Activated naive CD4-positive, alpha-beta T cell treated with anti-CD3 and anti-CD28 coated beads, Interleukin-2, amount 50 U/mL, for 24 hours (primary cell): ENCODE results near the gene RECK.

Source experiments
- H3K27ac Mint-ChIP-seq: one replicate; pipeline ENCODE4 v1.8.0; 2021; ENCODE audit warnings: mild to moderate bottlenecking, mixed read lengths
- H3K27me3 Mint-ChIP-seq: one replicate; pipeline ENCODE4 v1.8.0; 2021; ENCODE audit warnings: mixed read lengths
- H3K36me3 Mint-ChIP-seq: one replicate; pipeline ENCODE4 v1.8.0; 2021; ENCODE audit warnings: mixed read lengths
- H3K4me1 Mint-ChIP-seq: one replicate; pipeline ENCODE4 v1.8.0; 2021; ENCODE audit warnings: mixed read lengths
- H3K4me3 Mint-ChIP-seq: one replicate; pipeline ENCODE4 v1.8.0; 2021; ENCODE audit warnings: mild to moderate bottlenecking, mixed read lengths
- H3K9me3 Mint-ChIP-seq: one replicate; pipeline ENCODE4 v1.8.0; 2021; ENCODE audit warnings: mixed read lengths

The RECK gene

DNA sequence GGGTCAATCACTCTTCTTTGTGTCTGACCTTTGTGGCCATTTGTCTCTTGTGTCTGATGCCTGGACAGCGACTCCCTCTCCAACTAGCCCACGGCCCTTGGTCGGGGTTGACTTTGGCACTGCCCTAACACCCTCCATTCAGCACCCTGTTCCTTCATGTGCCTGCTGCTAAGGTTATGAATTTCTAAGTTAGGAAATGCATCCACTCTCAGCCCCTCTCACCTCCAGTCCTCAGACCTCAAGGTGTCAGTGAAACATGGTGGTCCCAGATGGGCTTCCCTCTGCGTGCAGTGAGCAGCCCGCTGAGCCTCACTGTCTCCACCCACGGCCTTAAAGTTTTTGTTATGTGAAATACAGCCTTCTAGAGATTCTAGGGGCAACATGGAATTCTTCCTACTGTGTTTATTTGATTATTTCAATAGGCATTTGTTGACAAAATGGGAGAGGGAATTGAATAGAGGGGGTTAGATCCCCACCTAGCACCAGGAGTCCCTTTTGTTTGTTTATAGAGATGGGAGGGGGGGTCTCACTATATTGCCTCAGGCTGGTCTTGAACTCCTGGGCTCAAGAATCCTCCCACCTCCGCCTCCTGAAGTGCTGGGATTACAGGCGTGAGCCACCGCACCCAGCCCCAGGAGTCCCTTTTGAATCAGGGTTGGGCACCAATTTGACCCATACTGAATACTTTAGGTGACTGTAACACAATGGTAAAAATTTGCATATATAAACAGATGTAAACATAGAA, 98.2 kb downstream of the RECK start:
- Mint-ChIP-seq H3K4me3 (peak overlapping the region; percentile 33), H3K36me3 (no peaks in the 10 kb centered on the region), H3K27ac (peak overlapping the region; percentile 35), H3K27me3 (no peaks in the 10 kb centered on the region), H3K4me1 (peaks cover 34% of the 10 kb centered on the region), H3K9me3 (no peaks in the 10 kb centered on the region)

DNA sequence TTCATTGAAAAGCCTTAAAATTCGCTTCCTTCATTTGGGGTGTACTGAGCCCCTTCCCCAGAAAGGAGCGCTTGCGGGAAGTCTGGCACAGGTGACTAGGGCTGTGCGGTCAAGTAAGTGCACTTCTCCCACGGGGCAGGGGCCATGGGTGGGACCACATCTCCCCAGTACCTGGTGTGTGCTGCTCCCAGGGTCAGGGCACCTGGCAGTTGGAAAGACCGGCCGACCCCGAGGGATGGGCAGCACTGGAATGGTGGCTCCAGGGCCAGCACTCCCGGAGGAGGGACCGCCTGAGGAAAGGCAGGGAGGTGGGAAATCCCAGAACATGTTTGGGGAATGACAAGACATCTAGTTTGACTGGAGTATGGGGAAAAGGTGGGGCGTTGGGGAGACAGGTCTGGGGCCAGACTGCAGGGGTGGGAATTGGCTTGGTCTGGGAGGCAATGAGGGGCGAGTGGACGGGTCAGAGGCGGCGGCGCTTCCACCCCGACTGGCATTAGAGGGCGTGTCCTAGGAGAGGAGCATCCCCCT, 99.1 kb downstream of the RECK start:
- Mint-ChIP-seq H3K4me1 (peaks cover 43% of the 10 kb centered on the region), H3K27me3 (no peaks in the 10 kb centered on the region), H3K4me3 (peak overlapping the region; percentile 73), H3K27ac (no peak overlapping the region), H3K36me3 (no peaks in the 10 kb centered on the region), H3K9me3 (no peaks in the 10 kb centered on the region)

- no peaks in the 10 kb centered on the region for H3K27me3 Mint-ChIP-seq
- peak within 1 kb of the TSS; percentile 85 for H3K27ac Mint-ChIP-seq
- peaks cover 49% of the 10 kb centered on the region for H3K4me1 Mint-ChIP-seq
- H3K9me3 Mint-ChIP-seq, result no peaks in the 10 kb centered on the region
- no peaks in the 10 kb centered on the region for H3K36me3 Mint-ChIP-seq
- peak within 1 kb of the TSS; percentile 89 for H3K4me3 Mint-ChIP-seq
These were observed 99.7 kb downstream of the RECK start, which contains the start of gene GLIPR2 for GRCh38 chr9:36136272-36136893. TSS of gene GLIPR2 (plus strand) at chr9:36136733. CDS start at chr9:36136779, 46 bp downstream.

DNA sequence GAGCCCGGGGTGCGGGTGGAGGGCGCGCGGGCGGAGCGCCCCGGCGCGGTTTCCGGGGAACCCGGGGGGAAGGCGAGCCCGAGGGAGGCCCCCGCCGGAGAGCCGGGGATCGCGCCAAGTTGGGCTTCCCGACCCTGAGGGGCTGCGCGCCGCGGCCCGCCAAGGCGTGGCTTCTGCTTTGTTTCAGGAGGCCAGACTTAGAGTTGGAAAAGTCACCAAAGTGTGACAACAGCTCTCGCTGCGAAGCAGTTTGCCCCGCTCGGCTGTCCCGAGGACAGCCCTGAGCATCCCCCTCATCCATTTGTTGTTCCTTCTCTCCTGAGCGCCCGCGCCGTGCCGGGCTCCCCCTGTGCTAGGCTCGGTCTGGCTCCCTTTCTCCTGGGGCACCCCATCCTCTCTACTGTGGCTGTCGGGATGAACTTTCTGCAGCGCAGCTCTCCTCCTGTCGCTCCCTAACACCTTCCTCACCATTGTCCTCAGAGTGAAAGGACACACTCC, 100.2 kb downstream of the RECK start:
- Mint-ChIP-seq H3K4me3 (peak overlapping the region; percentile 89), H3K27ac (peak overlapping the region; percentile 85), H3K9me3 (no peaks in the 10 kb centered on the region), H3K4me1 (peaks cover 54% of the 10 kb centered on the region), H3K27me3 (no peaks in the 10 kb centered on the region), H3K36me3 (no peaks in the 10 kb centered on the region)

- Mint-ChIP-seq H3K9me3 (no peaks in the 10 kb centered on the region), H3K27me3 (no peaks in the 10 kb centered on the region), H3K4me3 (peak overlapping the region; percentile 89), H3K36me3 (no peaks in the 10 kb centered on the region), H3K27ac (peak overlapping the region; percentile 85), H3K4me1 (peaks cover 60% of the 10 kb centered on the region)
These were observed 100.8 kb downstream of the RECK start for GRCh38 chr9:36137392-36138004.

DNA sequence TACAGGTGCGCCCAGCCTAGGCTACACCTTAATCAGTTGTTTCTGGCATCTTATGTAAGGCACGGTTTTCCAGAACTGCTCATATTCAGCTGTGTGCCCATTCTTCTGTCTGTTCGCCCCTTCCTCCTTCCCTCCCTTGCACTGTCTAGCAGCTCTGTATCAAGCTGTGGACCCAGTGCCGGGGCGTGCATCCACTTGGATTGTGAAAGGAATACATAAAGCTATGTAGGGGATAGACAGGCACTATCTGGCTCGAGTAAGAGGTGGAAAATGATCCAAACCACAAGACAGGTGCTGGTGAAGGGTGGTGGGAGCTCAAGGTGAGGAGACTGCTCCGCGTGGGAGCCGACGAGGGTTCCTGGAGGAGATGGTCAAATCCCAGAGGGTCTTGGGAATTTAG, 101.8 kb downstream of the RECK start:
- Mint-ChIP-seq H3K27me3 (no peaks in the 10 kb centered on the region), H3K4me3 (peak overlapping the region; percentile 11), H3K27ac (no peak overlapping the region), H3K36me3 (no peaks in the 10 kb centered on the region), H3K4me1 (peaks cover 70% of the 10 kb centered on the region), H3K9me3 (no peaks in the 10 kb centered on the region)

DNA sequence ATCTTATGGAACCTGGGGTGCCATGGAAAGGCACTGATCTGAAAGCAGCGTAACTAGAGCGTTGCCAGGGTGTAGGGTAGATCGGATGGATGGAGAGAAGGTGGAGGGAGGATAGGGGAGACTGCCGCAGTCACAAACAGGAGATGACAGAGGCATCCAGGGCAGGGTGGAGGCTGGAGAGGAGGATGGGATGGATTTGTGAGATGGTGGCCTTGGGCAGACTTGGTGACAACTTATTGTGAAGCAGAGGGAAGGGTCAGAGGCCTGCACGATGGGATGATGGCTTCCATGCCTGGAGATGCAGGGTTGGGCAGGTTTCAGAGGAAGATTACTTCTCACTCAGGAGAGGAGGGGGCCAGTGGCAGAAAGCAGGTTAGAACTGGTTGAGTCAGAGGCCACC, 102.2 kb downstream of the RECK start:
- Mint-ChIP-seq H3K9me3 (no peaks in the 10 kb centered on the region), H3K4me3 (no peak overlapping the region), H3K27ac (no peak overlapping the region), H3K36me3 (no peaks in the 10 kb centered on the region), H3K27me3 (no peaks in the 10 kb centered on the region), H3K4me1 (peaks cover 74% of the 10 kb centered on the region)

DNA sequence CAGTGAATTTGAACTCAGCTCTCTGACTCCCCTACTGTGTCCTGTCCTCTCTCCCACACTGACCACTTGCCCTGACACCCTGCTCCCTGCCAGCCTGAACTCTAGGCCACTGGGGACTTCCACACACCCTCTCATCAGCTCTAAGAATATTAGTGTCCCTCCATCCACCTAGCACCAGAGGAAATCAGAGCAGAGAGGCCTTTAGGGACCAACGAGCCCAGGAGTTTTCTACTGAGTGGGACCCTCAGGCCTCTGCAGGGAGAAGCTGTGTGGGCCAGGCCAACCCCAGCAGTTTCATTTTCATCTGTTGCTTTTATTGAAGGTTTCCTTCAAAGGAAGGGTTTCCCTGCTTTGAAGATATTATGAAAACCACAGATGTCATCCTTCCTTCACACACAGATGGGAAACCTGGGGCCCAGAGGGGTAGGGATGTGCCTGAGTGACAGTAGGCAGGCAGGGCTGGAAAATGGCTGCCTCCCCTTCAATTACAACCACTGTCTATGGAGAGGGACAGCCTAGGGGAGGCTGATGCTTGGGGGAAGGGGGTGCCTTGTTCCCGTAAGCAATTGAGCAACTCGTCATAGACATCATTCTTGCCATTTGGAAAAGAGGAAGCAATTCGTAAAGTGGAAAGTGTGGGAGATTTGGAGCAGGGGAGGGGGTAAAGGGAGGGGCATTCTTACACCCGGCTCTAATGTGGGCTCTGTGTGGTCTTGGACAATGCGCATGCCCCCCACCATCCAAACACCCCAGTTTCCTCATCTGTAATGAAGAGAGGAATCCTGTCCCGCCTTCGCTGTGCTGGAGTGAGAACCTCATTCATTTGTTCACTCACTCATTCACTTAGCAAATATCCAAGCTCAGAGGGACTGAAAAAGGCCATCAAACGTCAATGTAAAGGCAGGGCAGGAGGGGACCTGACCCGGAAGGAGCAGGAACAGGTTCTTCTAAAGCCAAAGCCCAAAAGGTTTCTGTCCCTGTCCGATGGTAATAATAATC, 103.7 kb downstream of the RECK start:
- Mint-ChIP-seq H3K27ac (no peak overlapping the region), H3K36me3 (peaks cover 1% of the 10 kb centered on the region), H3K27me3 (no peaks in the 10 kb centered on the region), H3K9me3 (no peaks in the 10 kb centered on the region), H3K4me3 (peak overlapping the region; percentile 64), H3K4me1 (peaks cover 88% of the 10 kb centered on the region)

GRCh38 chr9:36141288-36141687, 104.6 kb downstream of the RECK start:
- peaks cover 91% of the 10 kb centered on the region for H3K4me1 Mint-ChIP-seq
- no peak overlapping the region for H3K27ac Mint-ChIP-seq
- H3K27me3 Mint-ChIP-seq, result no peaks in the 10 kb centered on the region
- H3K36me3 Mint-ChIP-seq, result peaks cover 8% of the 10 kb centered on the region
- no peak overlapping the region for H3K4me3 Mint-ChIP-seq
- H3K9me3 Mint-ChIP-seq, result peaks cover 3% of the 10 kb centered on the region

DNA sequence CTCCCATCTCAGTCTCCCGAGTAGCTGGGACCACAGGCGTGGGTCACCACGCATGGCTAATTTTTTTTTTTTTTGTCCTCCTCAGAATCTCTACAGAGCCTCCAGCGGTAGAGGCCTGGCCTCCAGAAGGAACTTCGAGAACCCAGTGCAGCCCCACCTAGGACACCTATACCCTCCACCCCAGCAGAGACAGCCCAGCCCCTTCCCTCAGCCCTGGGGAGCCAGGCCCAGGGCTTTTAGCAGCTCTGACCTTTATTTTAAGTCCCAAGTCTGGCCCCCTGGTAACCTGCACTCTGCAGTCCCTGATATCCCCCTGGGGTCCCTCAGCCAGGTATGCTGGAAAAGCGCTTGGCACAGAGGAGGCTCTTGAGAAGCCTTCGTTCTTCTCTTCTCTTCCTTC, 105.0 kb downstream of the RECK start:
- peaks cover 9% of the 10 kb centered on the region for H3K36me3 Mint-ChIP-seq
- H3K27me3 Mint-ChIP-seq, result no peaks in the 10 kb centered on the region
- H3K27ac Mint-ChIP-seq, result peak overlapping the region; percentile 57
- H3K4me1 Mint-ChIP-seq, result peaks cover 93% of the 10 kb centered on the region
- H3K9me3 Mint-ChIP-seq, result peaks cover 5% of the 10 kb centered on the region
- H3K4me3 Mint-ChIP-seq, result no peak overlapping the region

- Mint-ChIP-seq H3K36me3 (peaks cover 13% of the 10 kb centered on the region), H3K27ac (peak overlapping the region; percentile 74), H3K4me3 (peak overlapping the region; percentile 80), H3K27me3 (no peaks in the 10 kb centered on the region), H3K9me3 (peaks cover 5% of the 10 kb centered on the region), H3K4me1 (peaks cover 95% of the 10 kb centered on the region)
These were observed 106.0 kb downstream of the RECK start for GRCh38 chr9:36142510-36143244.

- H3K27me3 Mint-ChIP-seq, result no peaks in the 10 kb centered on the region
- H3K36me3 Mint-ChIP-seq, result peaks cover 13% of the 10 kb centered on the region
- H3K4me1 Mint-ChIP-seq, result peaks cover 97% of the 10 kb centered on the region
- H3K27ac Mint-ChIP-seq, result peak overlapping the region; percentile 68
- peak overlapping the region; percentile 80 for H3K4me3 Mint-ChIP-seq
- peaks cover 5% of the 10 kb centered on the region for H3K9me3 Mint-ChIP-seq
These were observed 106.5 kb downstream of the RECK start for GRCh38 chr9:36143245-36143641.

DNA sequence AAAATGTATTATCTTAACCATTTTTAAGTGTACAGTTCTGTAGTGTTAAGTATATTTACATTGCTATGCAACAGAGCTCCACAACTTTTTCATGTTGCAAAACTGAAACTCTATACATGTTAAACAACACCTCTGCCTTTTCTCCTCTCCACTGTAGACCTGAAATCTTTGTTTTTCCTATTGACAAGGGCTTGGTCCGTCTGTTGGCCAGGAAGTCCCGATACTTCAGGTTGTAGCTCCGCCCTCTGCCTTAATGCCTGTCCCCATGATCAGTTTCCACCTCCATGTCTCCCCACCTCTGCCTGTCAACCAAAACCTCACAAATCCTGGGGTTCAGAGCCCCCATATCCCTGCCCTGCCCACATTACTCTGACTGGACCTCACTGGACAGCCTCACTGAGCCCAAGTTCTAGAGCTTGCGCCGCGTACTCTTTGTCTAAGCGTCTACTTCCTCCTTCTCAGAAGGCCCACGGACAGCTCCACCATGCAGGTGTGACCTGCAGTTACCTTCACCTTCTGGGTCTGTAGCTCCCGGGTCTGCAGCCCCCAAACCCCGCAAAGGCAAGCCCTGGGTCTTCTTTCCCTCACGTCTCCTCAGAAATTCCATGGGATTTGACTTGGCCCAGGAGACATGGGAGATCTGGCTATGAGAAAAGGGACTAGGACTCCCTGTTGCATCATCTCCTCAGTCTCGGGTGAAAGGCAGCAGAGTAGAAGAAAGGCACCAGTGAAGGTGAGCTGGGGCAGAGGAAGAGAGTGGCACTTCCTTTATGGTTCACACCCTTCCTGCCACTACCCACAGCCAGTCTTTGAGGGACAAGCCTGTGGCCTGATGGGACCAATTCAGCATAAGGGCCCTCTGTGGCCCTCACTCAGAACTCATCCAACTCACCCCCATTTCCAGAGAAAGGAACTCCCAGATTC, 107.9 kb downstream of the RECK start:
- H3K4me1 Mint-ChIP-seq, result peaks cover 93% of the 10 kb centered on the region
- peak overlapping the region; percentile 80 for H3K4me3 Mint-ChIP-seq
- peaks cover 13% of the 10 kb centered on the region for H3K36me3 Mint-ChIP-seq
- H3K9me3 Mint-ChIP-seq, result peaks cover 5% of the 10 kb centered on the region
- no peaks in the 10 kb centered on the region for H3K27me3 Mint-ChIP-seq
- H3K27ac Mint-ChIP-seq, result peak overlapping the region; percentile 82
